Fibroblast of skin of left biceps (primary cell): Measurements from ENCODE around the gene MYBL2.

ENCODE experiments used
- DNase-seq, 2 experiments: peaks; one replicate each; pipeline ENCODE4 v3.0.0-alpha.2; 2013; ENCODE audit warnings: low read depth in 2 of 2

The MYBL2 gene

DNA sequence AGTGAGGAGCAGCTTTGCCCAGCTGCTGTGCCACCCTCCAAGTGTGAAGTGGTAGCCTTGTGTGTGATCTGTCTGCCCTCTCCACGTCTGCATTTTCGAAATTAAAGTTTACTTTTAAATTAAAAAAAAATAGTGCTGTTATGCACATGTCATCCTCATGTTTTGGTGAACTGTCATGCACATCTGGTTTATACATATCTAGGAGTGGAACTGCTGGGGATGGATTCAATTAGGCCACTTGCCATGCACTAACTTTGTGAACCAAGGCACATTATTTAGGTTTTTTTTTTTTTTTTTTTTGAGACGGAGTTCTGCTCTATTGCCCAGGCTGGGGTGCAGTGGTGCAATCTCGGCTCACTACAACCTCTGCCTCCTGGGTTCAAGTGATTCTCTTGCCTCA is 56.3 kb downstream of the MYBL2 start:
- DNase-seq, result peak; percentile 13 to 20

DNA sequence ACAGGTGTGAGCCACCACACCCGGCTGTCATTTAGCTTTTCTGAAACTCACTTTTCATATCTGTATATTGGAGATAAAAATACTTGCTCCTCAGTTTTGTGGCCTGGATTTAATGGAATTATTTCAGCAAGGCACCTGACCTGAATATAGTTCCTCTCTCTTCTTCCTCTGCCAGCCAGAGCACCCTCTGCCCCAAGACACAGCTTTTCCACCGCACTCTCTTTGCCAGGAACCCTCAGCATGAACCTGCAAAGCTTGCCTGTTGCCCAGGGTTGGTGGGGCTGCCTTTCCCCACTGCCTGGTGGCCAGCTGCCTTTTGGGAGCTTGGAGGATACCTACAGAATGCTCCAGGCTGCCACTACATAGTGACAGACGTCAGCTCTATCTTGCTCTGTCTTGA is 56.8 kb downstream of the MYBL2 start:
- no peak for DNase-seq

DNA sequence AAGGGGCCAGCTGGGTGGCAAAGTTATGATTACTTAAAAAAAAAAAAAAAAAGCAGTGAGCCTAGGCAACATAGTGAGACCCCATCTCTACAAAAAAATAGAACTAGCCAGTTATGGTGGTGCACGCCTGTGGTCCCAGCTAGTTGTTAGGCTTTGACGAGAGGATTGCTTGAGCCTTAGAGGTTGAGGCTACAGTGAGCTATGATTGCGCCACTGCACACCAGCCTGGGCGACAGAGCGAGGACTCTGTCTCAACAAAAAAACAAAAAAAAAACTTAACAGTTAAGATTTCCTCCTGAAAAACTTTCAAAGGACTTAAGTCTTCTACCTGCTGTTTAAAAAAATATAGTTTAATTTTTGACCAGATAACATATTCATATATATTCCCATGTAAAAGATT is 57.5 kb downstream of the MYBL2 start:
- no peak for DNase-seq

DNA sequence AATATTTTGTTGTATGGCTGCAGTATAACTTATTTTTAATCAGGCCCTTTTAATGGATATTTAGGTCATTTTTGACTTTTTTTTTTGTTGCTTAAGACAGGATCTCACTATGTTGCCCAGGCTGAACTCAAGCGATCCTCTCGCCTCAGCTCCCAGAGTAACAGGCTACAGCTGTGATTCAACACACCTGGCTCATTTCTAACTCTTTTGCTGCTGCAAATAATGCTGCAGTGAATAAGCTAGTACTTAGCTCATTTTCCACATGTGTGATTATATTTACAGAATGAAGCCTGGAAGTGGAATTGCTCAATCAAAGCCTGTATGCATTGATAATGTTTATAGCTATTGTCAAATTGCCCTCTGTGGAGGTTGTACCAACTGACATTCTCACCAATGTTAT is 58.8 kb downstream of the MYBL2 start:
- no peak for DNase-seq

DNA sequence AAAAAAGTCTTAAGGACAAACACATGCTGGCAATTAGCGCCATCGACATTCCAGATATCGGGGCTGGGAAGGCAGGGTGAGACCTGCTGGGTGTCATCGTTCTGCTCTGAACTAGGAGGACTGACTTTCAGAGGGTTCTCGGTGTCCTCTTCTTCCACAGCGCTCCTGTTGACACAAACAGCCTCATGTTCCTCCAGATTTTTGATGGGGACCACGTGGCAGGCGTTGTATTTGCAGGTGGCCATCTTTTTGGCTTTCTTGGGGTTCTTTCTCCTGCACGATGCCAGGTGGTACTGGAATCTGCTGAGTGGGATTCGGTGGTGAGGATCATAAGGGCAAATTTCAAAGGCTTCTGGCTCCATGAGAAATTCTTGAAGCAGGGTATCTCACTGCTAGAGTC is 59.4 kb downstream of the MYBL2 start:
- no peak for DNase-seq

DNA sequence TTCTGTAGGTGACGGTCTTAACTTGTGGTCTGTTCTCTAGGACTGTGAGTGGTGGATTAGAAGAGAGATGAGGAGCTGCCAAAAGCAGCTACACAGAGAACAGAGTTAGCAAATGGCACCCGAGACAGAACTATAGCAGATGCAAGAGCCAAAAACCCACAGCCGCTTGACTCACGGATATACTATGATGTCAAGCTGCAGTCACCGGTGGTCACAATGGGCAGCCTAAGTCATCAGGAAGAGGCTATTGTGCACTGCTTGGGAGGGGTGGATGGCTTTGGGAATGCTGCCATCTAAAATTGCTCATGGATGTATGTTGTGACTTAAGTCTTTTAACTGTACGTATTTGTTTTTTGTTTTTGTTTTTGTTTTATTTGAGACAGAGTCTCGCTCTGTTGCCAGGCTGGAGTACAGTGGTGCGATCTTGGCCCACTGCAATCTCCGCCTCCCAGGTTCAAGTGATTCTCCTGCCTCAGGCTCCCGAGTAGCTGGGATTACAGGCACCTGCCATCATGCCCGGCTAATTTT is 60.0 kb downstream of the MYBL2 start, which contains the start of gene GTSF1L:
Gene GTSF1L (minus strand): TSS at position 192 of the 528 bp plus-strand sequence. CDS start 308 bp downstream, outside the sequence.
- DNase-seq, result no peak

DNA sequence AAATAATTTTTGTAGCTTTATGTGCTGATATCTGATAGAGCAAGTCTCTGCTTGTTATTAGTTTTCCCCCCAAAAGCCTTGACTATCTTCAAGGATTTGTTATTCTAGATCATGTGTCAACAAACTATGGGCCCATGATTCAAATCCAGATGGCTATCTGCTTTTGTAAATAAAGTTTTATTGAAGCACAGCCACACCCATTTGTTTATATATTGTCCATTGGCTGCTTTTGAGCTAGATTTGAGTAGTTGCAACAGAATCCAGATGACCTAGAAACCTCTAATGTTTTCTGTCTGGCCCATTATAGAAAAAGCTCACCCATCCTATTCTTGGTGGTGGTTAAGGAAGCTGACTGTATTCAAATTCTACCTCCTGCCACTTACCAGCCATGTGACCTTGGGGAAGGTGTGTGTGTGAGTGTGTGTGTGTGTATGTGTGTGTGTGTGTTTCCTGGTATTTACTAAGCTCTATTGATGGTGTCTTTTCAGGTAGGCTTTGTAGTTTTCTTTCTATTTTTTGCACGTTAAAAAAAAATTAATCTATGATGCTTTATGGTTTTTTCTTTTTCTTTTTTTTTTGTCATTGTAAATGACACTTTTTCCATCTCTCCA is 61.2 kb downstream of the MYBL2 start:
- DNase-seq, result no peak

DNA sequence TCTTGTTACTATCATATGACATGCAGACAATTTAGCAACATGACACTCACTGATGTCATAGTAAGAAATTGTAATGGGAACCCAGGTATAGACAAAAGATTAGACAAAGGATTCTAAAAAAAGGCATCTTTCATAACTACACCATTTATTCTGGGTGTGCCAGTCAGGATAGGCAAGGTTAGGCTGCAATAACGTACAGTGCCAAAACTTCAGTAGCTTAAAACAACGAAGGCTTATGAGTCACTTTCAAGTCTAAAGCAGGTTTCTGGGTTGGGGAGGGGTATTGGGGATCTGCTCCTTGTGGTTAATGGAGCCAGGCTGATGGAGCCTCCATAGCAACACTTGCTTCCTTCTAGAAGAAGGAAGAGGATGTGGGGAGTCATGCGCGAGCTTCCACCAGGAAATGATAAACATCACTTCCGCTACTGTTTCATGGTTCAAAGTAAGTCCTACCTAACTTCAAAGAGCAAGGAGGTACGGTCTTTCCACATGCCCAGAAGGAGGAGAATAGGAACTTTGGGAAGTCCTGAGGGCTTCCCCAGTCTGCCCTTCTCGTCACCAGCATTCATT is 61.9 kb downstream of the MYBL2 start:
- DNase-seq, result no peak

DNA sequence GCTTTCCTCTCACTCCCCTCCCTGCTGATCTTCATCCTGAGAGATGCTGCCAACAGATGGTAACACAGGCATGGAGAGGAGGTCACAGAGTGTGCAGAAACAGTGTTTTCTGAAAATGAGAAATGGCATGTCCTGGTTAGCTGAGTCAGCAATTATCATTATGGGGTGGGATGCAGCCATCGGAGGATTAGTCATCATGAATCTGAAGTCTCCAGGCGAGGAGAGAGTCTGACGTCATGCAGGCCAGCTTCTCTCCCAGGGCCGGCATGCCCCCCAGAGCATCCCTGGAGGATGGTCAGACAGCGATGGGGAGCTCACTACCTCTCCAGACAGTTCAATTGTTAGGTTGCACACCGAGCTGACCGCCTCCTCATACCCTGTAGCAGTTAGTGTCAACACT is 64.6 kb downstream of the MYBL2 start:
- DNase-seq, result peak in 1 of 2 experiments; percentile 51

DNA sequence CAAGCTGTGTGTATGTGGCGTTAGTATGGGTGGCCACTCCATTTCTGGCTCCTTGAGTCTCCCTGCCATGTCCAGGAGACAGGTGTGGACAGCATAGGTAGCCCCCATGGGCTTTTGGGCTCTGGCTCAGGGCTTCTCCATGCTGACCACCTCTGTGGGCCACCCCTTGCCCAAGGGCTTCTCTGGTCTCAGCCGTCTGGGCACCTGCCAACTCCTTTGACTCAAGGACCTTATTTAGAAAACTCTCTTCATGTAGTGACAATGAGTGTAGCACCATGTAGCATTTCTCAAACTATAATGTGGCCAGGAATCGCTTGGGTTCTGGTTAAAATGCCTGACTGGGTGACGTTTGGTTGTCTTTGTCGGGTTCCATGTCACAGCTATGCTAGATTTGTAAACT is 65.0 kb downstream of the MYBL2 start:
- DNase-seq, result no peak

DNA sequence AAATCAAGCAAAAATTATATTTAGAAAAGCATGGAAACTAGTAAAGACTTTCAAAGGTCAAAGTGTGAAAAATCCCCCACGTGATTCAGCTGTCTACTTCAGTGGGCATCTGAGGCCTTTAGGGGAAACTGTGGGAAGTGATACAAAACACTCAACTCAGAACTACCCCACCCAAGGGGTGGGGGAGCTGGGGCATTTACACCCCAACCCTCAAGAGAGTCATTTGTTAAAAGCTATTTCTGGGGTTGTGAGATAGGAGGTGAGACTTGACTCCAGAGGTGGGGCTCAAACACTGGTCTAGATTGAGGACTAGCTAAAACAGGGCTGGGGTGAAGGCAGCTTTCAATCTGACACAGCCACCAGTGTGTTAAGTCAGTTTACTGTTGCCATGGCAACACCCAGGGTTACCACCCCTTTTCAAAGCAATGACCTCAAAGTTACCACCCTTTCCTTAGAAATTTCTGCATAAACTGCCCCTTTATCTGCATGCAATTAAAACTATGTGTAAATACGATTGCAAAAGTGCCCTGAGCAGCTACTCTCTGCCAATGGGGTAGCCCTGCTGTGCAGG is 69.8 kb downstream of the MYBL2 start:
- DNase-seq, result no peak

DNA sequence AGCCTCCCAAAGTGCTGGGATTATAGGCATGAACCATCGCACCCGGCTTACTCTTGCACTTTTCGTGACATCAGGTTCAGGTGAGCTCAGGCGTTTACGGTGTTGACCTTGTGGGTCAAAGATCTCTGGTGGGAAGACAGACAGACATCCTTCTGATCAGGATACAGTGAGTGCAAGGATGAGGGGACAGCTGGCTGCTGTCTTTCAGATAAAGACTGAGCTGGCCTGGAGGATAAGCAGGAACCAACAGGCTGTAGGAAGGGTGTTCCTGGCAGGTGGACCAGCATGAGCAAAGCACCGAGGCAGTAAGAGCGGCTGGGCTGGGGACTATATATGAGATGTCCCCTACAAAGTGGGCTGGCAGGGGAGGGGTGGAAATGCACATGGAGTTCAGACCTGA is 71.0 kb downstream of the MYBL2 start:
- no peak for DNase-seq

DNA sequence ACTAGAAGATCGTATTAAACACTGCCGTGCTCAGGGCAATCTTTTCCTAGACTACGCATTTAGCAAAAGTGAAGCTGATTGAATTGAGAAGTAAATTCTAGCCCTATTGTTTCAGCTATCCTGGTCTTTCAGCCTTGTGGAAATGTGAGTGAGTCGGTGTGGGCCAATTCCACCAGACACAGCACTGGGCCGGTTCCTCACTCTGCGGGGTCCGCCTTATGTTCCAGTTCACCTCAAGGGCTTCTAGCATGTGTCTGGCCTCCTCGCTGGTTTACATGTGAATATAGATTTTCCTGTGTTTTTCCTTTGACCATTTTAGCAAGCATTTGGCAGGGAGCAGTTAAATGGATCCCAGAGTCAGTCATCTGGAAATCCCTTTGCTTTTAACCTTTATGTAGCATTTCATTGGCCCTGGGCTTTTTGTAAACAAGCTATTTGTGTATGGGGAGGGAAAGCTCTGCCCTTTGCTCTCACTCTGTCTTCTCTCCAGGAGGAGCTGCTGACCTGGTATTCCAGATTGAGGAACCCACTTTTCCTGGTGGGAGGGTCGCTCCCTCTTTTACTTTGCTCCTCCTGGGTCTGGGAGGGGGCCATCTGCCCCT is 72.3 kb downstream of the MYBL2 start:
- DNase-seq, result no peak

DNA sequence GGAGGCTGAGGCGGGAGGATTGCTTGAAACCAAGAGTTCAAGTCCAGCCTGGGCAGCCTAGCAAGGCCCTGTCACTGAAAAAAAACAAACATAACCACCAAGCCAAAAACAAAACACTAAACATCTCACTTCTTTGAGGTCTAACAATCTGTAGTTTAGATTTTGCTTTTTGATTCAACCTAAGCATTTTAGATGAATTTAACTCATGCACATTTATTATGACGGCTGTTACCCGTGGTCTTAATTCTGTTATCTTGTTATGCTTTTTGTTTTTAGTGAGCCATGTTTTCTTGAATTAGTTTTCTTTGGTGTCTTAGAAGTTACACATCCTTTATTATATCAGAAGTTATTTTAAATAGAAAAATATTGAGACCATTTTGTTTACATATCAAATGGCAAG is 73.7 kb downstream of the MYBL2 start:
- DNase-seq, result no peak

DNA sequence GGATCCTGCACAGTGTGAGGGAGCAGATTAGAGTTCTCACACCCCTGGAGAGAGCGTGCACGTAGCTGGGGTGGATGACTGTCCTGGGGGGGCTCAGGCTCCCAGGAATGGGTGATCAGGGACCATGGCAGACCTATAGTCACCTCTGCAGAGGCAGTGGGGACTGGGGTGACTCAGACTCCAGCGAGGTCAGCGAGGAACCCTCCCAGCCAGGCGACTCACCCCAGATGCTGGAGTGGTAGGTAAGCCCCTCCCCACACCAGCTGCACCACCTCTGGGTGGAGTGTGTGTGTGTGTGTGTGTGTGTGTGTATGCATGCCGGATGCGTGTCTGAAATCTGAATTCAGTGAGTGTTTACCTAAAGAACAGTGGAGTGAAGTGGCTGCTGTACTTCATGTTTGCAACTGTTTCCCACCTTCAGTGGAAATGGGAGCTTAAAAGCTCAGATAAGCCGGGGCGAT is 77.3 kb downstream of the MYBL2 start:
- no peak for DNase-seq

DNA sequence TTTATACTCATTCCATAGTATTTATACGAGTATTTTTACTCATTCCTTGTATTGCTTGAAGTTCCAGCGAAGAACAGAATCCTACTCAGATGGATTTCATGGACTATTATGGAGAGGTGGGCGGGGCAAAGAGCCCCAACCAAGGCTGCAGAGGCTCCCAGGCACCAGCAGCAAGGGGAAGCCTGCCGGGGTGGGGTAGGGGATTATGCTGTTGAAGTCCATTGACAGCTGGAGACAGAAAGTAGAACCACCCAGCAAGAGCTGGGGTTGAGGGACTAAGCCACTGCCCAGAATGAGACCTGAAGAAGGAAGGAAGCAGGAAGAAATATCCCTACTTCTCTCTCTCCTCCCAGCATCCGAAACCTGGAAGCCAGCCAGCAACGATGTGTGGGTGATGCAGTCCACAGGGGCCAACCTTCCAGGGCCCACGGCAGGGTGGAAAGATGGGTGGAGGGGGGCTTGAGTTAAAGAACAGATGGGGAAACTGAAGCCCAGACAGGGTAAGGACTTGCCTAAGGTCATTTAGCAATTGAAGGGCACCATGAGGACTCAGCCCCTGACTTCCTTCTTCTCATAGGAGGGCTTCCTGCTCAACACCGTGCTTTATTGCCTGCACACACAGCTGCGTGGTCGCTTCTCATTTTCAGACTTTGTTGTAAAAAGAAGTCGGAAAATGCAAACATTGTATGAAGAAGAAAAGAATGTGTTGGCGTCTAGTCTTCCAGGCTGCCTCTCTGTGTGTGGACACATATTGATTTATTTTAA is 78.2 kb downstream of the MYBL2 start:
- DNase-seq, result no peak

DNA sequence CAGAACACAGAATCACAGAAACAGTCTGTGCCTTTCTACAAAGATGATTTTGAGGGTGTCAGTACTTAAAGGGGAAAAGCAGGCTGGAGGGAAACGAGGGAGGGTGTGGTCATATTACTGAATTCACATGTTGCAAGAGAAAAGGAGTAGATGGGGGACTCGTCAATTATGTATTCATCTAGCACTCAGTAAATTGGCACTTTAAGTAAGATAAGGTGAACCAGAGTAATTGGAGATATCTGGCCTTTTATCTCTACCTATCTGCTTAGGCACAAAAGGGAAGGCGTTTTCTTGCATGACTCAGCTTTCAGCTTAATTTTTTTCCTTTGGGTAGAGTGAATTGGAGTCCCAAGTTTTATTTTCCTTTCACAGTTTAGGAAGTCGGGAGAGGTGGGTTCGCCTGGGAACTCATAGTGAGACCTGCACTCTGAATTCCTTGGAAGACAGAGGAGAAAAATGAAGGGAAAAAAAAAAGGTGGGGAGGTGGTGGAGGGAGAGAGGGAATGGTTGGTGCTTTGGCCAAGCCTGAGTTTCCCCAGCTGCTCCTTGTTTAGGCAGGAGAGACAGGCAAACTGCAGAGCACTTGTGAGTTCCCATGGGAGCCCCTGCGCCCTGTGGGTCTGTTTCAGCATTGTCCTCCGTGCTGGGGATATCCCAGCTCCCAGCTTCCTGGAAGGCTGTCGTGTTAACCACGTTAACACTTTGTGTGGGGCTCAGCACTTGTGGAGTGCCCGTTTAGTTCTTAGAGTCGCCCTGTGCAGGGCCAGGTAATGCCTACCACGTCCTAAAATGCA is 79.6 kb downstream of the MYBL2 start:
- DNase-seq, result no peak

DNA sequence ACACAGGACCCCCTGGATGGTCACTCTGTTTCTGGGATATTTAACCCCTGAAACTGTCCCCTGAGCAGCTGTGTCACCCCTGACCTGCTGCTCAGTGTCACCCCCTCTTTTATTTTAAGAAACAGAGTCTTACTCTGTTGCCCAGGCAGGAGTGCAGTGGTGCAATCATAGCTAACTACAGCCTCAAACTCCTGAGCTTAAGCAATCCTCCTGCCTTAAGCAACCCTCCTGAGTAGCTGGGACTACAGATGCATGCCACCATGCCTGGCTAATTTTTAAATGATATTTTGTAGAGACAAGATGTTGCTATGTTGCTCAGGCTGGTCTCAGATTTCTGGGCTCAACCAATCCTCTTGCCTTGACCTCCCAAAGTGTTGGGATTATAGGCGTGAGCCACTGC is 81.4 kb downstream of the MYBL2 start:
- DNase-seq, result no peak

DNA sequence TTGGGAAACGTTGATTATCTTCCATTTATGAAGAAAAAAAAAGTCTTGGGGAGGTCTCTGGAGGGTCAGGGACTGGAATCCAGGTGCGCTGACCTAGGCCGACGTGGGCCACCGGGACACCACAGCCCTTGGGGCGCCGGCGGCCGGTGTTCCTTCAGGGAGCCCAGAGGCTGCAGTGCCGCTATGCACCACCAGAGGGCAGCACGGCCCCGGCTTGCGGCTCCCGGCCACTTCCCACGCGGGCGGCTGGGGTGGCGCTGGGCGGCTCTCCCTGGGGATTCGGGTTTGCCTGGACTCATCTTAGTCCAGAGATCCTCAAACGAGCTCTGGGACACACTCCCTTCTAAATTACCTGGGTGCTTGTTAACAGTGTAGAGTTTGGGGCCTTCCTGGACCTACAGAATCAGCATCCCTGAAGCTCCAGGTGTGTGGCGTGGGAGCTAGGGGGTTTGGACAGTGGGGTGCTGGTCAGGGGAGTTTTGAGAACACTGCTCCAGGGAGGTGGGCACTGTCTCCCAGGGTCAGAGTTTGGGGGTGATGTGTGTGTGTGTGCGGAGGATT is 82.9 kb downstream of the MYBL2 start:
- no peak for DNase-seq

DNA sequence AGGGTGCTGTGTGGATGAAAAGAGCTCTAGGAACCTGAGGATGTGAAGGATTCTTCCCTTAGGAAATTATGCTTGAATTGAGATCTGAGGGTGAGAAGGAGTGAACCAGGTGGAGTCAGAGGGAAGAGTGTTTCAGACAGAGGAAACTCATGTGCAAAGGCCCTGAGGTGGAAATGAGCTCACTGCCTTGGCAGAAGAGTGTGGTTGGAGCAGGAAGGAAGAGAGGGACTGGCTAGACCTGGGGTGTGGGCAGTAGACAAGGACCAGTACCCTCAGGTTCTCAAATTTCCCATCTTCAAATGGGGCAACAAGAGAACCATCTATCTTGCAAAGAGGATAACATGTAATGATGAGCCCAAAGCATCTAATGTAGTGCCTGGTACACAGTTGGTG is 83.9 kb downstream of the MYBL2 start:
- no peak for DNase-seq
